NCI-H146 treated with DMSO at 0.1 percent for 48 hours (cell line): ENCODE data around the gene ZGLP1.
A peak's percentile ranks its signal among the peaks of the same experiment; 100 is the strongest.
"Not testable (repeated sequence)": the region's sequence is repeated elsewhere in the genome, so short reads cannot be mapped to it uniquely, and the experiment has no call there.

Source experiments
- DNase-seq: peaks from one replicate; lab custom pipeline; 2025; ENCODE audit not compliant: unreplicated experiment; lab: John Stamatoyannopoulos, UW

The ZGLP1 gene

DNA sequence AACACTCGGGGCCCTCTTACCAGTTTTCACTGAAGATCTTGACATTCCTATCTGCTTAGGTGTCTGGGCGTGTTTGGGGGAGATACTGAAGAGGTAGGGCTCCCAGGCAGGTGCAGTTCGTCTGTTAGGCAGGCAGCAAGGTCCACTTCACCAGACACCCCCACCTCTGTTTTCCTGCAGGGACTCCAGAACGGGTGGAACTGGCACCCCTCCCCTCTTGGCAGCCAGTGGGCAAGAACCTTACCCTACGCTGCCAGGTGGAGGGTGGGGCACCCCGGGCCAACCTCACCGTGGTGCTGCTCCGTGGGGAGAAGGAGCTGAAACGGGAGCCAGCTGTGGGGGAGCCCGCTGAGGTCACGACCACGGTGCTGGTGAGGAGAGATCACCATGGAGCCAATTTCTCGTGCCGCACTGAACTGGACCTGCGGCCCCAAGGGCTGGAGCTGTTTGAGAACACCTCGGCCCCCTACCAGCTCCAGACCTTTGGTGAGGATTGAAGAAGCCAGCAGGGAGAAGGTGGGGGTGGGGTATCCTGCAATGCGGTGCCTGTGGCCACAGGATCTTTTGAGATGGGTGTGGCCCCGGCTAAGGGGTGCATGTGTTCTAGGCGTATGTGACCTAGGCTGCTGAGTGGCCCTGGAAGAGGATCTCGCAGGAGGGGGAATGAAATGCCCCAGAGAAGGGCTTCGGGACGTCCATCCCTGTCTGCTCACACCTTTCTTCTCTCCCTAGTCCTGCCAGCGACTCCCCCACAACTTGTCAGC, 26.1 kb downstream of the ZGLP1 start:
- DNase-seq, result no peak

DNA sequence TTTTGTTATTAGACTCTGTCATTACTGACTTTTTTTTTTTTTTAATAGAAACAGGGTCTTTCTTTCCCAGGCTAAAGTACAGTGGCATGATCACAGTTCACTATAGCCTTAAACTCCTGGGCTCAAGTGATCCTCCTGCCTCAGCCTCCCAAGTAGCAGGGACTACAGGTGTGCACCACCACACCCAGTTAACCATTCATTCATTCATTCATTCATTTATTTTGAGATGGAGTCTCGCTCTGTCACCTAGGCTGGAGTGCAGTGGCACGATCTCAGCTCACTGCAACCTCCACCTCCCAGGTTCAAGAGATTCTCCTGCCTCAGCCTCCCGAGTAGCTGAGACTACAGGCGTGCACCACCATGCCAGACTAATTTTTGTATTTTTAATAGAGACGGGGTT, 27.6 kb downstream of the ZGLP1 start:
- DNase-seq, result not testable (repeated sequence)

- no peak for DNase-seq
Observed at GRCh38 chr19:10279737-10280442, 29.7 kb downstream of the ZGLP1 start.

DNA sequence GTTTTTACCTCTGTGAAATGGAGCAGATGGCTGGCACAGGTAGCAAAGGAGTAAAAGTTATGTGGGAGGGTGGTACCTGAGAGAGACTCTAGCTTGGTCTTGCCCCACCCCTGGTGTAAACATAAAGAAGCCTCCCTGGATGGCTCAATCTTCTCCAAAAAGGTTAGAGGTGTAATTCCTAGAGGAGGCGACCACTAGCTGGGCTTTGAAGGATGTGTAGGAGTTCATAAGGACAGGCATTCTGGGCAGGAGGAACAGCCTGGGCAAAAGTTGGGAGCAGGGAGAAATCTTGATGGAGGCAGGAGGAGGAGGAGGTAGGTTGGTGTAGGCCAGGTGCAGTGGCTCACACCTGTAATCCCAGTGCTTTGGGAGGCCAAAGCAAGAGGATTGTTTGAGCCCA, 30.7 kb downstream of the ZGLP1 start:
- DNase-seq, result no peak

GRCh38 chr19:10277795-10278589, 31.6 kb downstream of the ZGLP1 start:
- no peak for DNase-seq

DNA sequence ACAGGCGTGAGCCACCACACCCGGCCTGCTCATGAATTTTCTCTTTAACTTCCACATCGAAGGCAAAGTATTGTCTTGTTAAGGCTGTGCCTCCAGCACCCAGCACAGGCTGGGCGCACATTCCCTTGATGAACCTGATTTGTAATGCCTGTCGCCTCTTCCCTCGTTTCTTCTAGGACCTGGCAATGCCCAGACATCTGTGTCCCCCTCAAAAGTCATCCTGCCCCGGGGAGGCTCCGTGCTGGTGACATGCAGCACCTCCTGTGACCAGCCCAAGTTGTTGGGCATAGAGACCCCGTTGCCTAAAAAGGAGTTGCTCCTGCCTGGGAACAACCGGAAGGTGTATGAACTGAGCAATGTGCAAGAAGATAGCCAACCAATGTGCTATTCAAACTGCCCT, 35.0 kb downstream of the ZGLP1 start:
- DNase-seq, result no peak

DNA sequence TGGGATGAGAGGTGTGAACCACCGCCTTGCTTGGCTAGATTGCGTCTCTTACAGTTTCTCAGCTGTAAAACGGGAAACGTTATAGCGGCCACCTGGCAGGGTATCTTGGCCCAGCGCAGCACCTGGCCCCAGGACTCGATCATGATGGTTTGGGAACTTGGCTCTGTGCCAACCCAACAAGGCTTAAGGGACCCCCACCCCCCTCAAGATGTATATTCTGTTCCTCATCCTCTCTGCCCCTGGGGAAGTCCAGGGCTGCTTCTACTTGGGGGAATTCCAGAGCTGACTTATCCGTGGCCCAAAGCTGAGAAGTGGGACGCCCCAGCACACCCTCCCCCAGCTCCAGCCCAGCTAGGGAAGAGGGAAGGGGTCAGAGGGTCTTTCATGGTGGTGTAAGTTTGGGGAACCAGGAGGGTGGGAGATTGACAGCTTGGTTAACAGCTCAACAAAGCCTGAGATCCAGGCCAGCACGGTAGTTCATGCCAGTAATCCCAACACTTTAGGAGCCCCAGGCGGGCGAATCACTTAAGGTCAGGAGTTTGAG, 38.0 kb downstream of the ZGLP1 start:
- no peak for DNase-seq

GRCh38 chr19:10270616-10271394, 38.8 kb downstream of the ZGLP1 start, which contains the start of gene ICAM1:
Gene ICAM1, plus strand, starts transcription at chr19:10271120. Its CDS starts 40 bp downstream, at chr19:10271160.
- DNase-seq, result peak; percentile 52

DNA sequence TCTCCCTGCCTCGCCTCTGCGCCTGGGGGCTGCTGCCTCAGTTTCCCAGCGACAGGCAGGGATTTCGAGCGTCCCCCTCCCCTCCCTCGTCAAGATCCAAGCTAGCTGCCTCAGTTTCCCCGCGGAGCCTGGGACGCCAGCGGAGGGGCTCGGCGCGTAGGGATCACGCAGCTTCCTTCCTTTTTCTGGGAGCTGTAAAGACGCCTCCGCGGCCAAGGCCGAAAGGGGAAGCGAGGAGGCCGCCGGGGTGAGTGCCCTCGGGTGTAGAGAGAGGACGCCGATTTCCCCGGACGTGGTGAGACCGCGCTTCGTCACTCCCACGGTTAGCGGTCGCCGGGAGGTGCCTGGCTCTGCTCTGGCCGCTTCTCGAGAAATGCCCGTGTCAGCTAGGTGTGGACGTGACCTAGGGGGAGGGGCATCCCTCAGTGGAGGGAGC, 39.4 kb downstream of the ZGLP1 start:
- DNase-seq, result no peak

GRCh38 chr19:10269333-10270179, 40.1 kb downstream of the ZGLP1 start:
- peak; percentile 46 for DNase-seq

GRCh38 chr19:10268071-10268470, 41.5 kb downstream of the ZGLP1 start:
- DNase-seq, result no peak

- no peak for DNase-seq
Observed at GRCh38 chr19:10266706-10267105, 42.9 kb downstream of the ZGLP1 start.

GRCh38 chr19:10262771-10263170, 46.8 kb downstream of the ZGLP1 start:
- DNase-seq, result no peak

- DNase-seq, result no peak
Observed at GRCh38 chr19:10260141-10260584, 49.5 kb downstream of the ZGLP1 start.

DNA sequence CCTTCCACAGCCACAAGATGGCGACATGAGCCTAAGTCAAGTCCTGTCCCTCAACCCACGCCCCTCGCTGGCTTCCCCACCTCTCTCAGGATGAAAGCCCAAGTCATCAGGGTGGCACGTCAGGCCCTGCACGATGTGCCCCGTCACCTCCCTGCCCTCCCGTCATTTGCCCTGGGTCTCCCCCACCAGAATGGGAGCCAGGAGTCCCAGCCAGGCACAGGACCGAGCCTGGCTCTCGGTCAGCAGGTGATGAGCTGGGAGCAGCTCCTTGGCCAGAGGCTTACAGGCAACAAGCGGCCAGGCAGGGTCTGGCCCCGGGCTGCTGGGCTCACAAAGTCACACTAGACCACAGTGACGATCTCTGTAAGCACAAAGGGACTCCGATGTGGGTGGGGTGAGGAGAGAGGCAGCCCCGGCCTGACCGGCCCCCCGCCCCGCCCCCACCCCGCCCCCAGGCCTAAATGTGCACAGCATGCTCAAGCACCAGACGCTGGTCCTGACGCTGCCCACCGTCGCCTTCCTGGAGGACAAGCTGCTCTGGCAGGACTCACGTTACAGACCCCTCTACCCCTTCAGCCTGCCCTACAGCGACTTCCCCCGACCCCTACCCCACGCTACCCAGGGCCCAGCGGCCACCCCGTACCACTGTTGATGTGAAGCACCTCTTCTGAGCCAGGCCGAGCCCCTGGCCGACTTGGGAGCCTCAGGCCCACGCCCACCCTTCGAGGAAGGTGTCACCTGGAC, 50.3 kb downstream of the ZGLP1 start:
- DNase-seq, result peak; percentile 78

DNA sequence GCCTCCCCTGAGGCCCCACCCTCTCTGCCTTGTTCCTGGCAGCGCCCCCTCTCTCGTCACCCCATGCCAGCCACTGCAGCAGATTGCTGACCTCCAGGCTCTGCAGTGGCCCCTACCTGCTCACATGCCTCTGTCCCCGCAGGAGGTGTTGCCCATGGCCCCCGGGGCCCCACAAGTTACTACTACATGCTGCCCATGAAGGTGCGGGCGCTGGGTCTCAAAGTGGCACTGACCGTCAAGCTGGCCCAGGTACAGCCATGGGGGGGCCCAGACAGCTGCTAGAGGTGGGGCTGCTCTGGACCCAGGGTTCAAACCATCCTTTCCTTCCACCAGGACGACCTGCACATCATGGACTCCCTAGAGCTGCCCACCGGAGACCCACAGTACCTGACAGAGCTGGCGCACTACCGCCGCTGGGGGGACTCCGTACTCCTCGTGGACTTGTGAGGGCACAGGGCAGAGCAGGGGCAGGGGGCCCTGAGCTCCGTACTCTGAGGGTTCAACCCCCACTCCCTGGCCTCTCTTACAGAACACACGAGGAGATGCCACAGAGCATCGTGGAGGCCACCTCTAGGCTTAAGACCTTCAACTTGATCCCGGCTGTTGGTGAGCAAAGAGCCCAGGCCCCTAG, 51.4 kb downstream of the ZGLP1 start:
- no peak for DNase-seq

- DNase-seq, result no peak
Observed at GRCh38 chr19:10256970-10257615, 52.5 kb downstream of the ZGLP1 start.

GRCh38 chr19:10256551-10256950, 53.1 kb downstream of the ZGLP1 start:
- DNase-seq, result no peak
